Measurements from ENCODE around the gene CFAP45.

The CFAP45 gene

GRCh38 chr1:159921700-159922504 is 21.9 kb upstream of the CFAP45 start:
- no peak for TF ChIP-seq CTCF (conservative IDR thresholded peaks at IDR 0.05; ENCODE audit: low read depth, low read length)
- H3K4me3 ChIP-seq (ENCODE audit: low read length), result peak overlapping the region; percentile 97
- DNase-seq (ENCODE audit: low read depth), result no peak

- H3K4me3 ChIP-seq (ENCODE audit: low read length), result no peak overlapping the region
- no peak for TF ChIP-seq CTCF (conservative IDR thresholded peaks at IDR 0.05; ENCODE audit: low read depth, low read length)
- DNase-seq (ENCODE audit: low read depth), result no peak
These were observed 21.3 kb upstream of the CFAP45 start for GRCh38 chr1:159921251-159921650.

GRCh38 chr1:159920651-159921050 is 20.7 kb upstream of the CFAP45 start:
- TF ChIP-seq CTCF (conservative IDR thresholded peaks at IDR 0.05; ENCODE audit: low read depth, low read length), result no peak
- H3K4me3 ChIP-seq (ENCODE audit: low read length), result no peak overlapping the region
- no peak for DNase-seq (ENCODE audit: low read depth)

DNA sequence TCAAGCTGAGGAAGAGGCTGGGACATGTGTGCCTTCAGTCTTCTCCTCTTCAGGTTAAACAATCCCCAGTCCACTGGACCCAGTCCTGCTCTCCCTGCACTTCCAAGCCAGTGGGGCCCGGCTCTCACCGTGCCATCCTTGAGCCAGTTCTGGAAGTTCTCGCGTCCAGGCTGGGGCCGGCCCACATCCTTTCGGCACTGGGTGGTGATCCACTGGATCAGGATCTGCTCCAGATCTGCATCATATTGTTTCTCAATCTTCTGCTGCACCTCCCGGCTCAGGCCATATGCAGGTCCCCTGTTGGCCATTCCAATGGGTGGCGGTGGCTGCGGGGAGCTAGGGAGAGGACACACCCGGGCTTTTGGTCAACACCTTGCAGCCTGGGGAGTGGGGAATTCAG is 20.2 kb upstream of the CFAP45 start:
- no peak overlapping the region for H3K4me3 ChIP-seq (ENCODE audit: low read length)
- TF ChIP-seq CTCF (conservative IDR thresholded peaks at IDR 0.05; ENCODE audit: low read depth, low read length), result no peak
- no peak for DNase-seq (ENCODE audit: low read depth)

- no peak for TF ChIP-seq CTCF (conservative IDR thresholded peaks at IDR 0.05; ENCODE audit: low read depth, low read length)
- no peak overlapping the region for H3K4me3 ChIP-seq (ENCODE audit: low read length)
- no peak for DNase-seq (ENCODE audit: low read depth)
These were observed 19.4 kb upstream of the CFAP45 start for GRCh38 chr1:159919236-159919865.

DNA sequence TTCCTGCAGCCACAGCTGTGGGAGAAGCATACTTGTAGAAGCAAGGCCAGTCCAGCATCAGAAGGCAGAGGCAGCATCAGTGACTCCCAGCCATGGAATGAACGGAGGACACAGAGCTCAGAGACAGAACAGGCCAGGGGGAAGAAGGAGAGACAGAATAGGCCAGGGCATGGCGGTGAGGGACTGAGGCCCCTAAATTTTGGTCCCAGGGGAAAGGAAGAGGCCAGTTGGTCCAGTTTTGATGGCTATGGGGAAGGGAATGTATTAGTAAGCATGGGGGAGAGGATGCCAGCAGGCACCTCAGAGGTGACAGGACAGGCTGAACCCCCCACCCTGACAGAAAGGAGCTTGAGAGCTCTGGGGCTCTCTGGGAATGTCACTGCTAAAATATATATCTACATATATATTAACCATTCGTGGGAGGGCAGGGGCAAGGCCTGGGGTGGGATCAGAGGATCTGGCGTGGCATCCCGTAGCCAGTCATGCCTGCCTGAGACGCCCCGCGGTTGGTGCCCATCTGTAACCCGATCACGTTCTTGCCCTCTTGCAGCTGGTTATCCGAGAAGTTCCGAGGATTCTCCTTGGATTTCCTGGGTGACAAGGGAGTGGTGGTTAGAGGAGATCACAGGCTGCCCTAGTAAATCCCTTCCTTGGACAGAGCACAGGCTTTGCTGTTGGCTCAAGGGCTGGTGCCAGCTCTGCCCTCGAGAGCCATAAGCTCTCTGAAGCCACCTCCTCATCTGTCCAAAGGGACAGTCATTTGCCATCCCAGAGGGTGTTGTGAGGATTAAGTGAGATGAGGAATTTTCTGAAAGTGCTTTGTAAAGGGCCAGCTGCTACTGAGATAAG is 18.6 kb upstream of the CFAP45 start:
- TF ChIP-seq CTCF (conservative IDR thresholded peaks at IDR 0.05; ENCODE audit: low read depth, low read length), result no peak
- DNase-seq (ENCODE audit: low read depth), result no peak
- H3K4me3 ChIP-seq (ENCODE audit: low read length), result no peak overlapping the region
